ENCODE results near the gene CHST4. TPM values are rescaled to one million over a fixed set of nuclear protein-coding genes. Genes with fewer than 3 reads are reported as not detected.

CHST4 gene
- total and polyA plus RNA-seq, 2 of the 4 experiments (the other 2 are of a cell fraction) = not detected

- Histone ChIP-seq H3K9me1 (ENCODE audit: insufficient read depth, low read length) (no peaks in the 10 kb centered on the region), H3K23ac (ENCODE audit: low read depth, low read length) (no peak overlapping the region), H3K4me3 (ENCODE audit: insufficient read depth, low read depth, low read length) (no peak overlapping the region), H2AK9ac (replicated peaks; ENCODE audit: low read depth, low read length, poor library complexity) (no peak overlapping the region), H4K5ac (ENCODE audit: low read depth, low read length) (no peak overlapping the region), H2BK5ac (ENCODE audit: low read depth, low read length, poor library complexity, severe bottlenecking) (no peak overlapping the region), H3K4me1 (ENCODE audit: control insufficient read depth, insufficient read depth, low read length) (no peaks in the 10 kb centered on the region), H4K91ac (ENCODE audit: insufficient read depth, low read depth, low read length) (no peak overlapping the region), H3K4me2 (ENCODE audit: low read depth, low read length) (no peak overlapping the region), H3K27ac (ENCODE audit: insufficient read depth, low read length) (no peak overlapping the region), H3K9me3 (ENCODE audit: control insufficient read depth, insufficient read depth, low read length) (no peaks in the 10 kb centered on the region), H4K8ac (ENCODE audit: low read depth in 2 of 2, low read length in 2 of 2) (no peak overlapping the region), H2BK20ac (ENCODE audit: low read depth, low read length) (no peak overlapping the region), H2BK120ac (ENCODE audit: low read depth, low read length) (no peak overlapping the region), H2AFZ (replicated peaks; ENCODE audit: low read length, poor library complexity) (no peak overlapping the region), H3K9ac (ENCODE audit: low read depth, low read length) (no peak overlapping the region), H3K4ac (ENCODE audit: low read depth, low read length) (no peak overlapping the region), H4K20me1 (ENCODE audit: insufficient read depth, low read length) (no peaks in the 10 kb centered on the region), H3K79me1 (ENCODE audit: low read depth in 1 of 2, low read length in 2 of 2) (no peaks in the 10 kb centered on the region), H2AK5ac (ENCODE audit: low read depth, low read length) (no peak overlapping the region), H3K18ac (ENCODE audit: low read depth, low read length) (no peak overlapping the region), H3K27me3 (ENCODE audit: control insufficient read depth, insufficient read depth, low read length) (peaks cover 4% of the 10 kb centered on the region), H3K56ac (ENCODE audit: extremely low read depth, insufficient read depth, low read length) (no peak overlapping the region), H3K14ac (replicated peaks; ENCODE audit: low read depth, low read length) (no peak overlapping the region), H2BK15ac (ENCODE audit: low read depth, low read length) (no peak overlapping the region), H3K36me3 (ENCODE audit: control insufficient read depth, insufficient read depth, low read length) (no peaks in the 10 kb centered on the region)
- intact Hi-C loops (cut with micrococcal nuclease) = loop anchor here (10.0 kb wide), 1 partner anchor 122 kb away; no protein-coding TSS in a partner anchor
- ChIA-PET POLR2A (ENCODE audit: unreplicated experiment) (no interaction called here), CTCF (no interaction called here)
- in situ Hi-C loops (cut with MboI; ENCODE audit: low sequenced_read_pairs) = loop anchor here (25.0 kb wide), 1 partner anchor 705 kb away; no protein-coding TSS in a partner anchor
- TF ChIP-seq RCOR1 (IDR thresholded peaks at IDR 0.05; ENCODE audit: insufficient replicate concordance, low read length) (no peak), CHD1 (IDR thresholded peaks at IDR 0.05; ENCODE audit: low read depth, low read length) (no peak), SMC3 (IDR thresholded peaks at IDR 0.05; ENCODE audit: low read depth, low read length) (no peak), NFE2L2 (IDR thresholded peaks at IDR 0.05; ENCODE audit: low read depth, low read length) (no peak), RAD21 (IDR thresholded peaks at IDR 0.05; ENCODE audit: low read length) (no peak), POLR2A (IDR thresholded peaks at IDR 0.05; ENCODE audit: low read depth, low read length) (no peak)
- 25% methylated on average over 1 of the region's 2 CpGs; no CpG with 5 or more reads in 1 of the 2 experiments for WGBS, 2 experiments (ENCODE audit: extremely low coverage in 2 of 2, insufficient read length in 1 of 2)
- BruUV-seq (replicated peaks) = no TSS peak
- ATAC-seq (ENCODE audit: low read depth) = no peak
- dilution Hi-C loops (cut with HindIII; ENCODE audit: low sequenced_read_pairs, unreplicated experiment) = no loop called here
- DNase-seq = no peak
Measured at GRCh38 chr16:71492786-71493185, 33.4 kb upstream of the CHST4 start.

Measured in IMR-90 (cell line).